Measurements from ENCODE around the gene PIP5KL1. TPM values are rescaled to one million over a fixed set of nuclear protein-coding genes. Genes with fewer than 3 reads are reported as not detected.

PIP5KL1 gene
- total and polyA plus RNA-seq, 2 of the 4 experiments (the other 2 are of a cell fraction): 0.36 to 3.6 TPM

GRCh38 chr9:127925959-127926905 is 4.3 kb downstream of the PIP5KL1 start:
- Histone ChIP-seq H2AK5ac (ENCODE audit: low read depth, low read length) (peak overlapping the region; percentile 74), H2BK20ac (ENCODE audit: low read depth, low read length) (no peak overlapping the region), H4K5ac (ENCODE audit: low read depth, low read length) (no peak overlapping the region), H3K23ac (ENCODE audit: low read depth, low read length) (no peak overlapping the region), H3K56ac (ENCODE audit: extremely low read depth, insufficient read depth, low read length) (no peak overlapping the region), H2BK5ac (ENCODE audit: low read depth, low read length, poor library complexity, severe bottlenecking) (no peak overlapping the region), H3K9me3 (ENCODE audit: control insufficient read depth, insufficient read depth, low read length) (no peaks in the 10 kb centered on the region), H3K36me3 (ENCODE audit: control insufficient read depth, insufficient read depth, low read length) (no peaks in the 10 kb centered on the region), H3K9me1 (ENCODE audit: insufficient read depth, low read length) (peaks cover 13% of the 10 kb centered on the region), H3K4ac (ENCODE audit: low read depth, low read length) (peak overlapping the region; percentile 44), H2AK9ac (replicated peaks; ENCODE audit: low read depth, low read length, poor library complexity) (peak overlapping the region; percentile 17), H3K14ac (replicated peaks; ENCODE audit: low read depth, low read length) (no peak overlapping the region), H4K8ac (ENCODE audit: low read depth in 2 of 2, low read length in 2 of 2) (peak overlapping the region in 1 of 2 experiments; percentile 40; a peak in 1 of 4 replicates), H3K4me1 (ENCODE audit: control insufficient read depth, insufficient read depth, low read length) (peaks cover 8% of the 10 kb centered on the region), H3K79me1 (ENCODE audit: low read depth in 1 of 2, low read length in 2 of 2) (0 out of 4 replicates have a peak, but pooled peaks cover 0 to 8% of the 10 kb centered on the region in 2 experiments), H3K27ac (ENCODE audit: insufficient read depth, low read length) (no peak overlapping the region), H2BK120ac (ENCODE audit: low read depth, low read length) (peak overlapping the region; percentile 28; the same call in 1 of the 2 replicates), H3K4me2 (ENCODE audit: low read depth, low read length) (no peak overlapping the region), H3K27me3 (ENCODE audit: control insufficient read depth, insufficient read depth, low read length) (no peaks in the 10 kb centered on the region), H3K18ac (ENCODE audit: low read depth, low read length) (no peak overlapping the region), H3K9ac (ENCODE audit: low read depth, low read length) (no peak overlapping the region), H4K20me1 (ENCODE audit: insufficient read depth, low read length) (peaks cover 10% of the 10 kb centered on the region), H2AFZ (replicated peaks; ENCODE audit: low read length, poor library complexity) (peak overlapping the region; percentile 87), H4K91ac (ENCODE audit: insufficient read depth, low read depth, low read length) (no peak overlapping the region), H3K4me3 (ENCODE audit: insufficient read depth, low read depth, low read length) (no peak overlapping the region), H2BK15ac (ENCODE audit: low read depth, low read length) (no peak overlapping the region)
- in situ Hi-C loops (cut with MboI; ENCODE audit: low sequenced_read_pairs): no loop called here
- CTCF ChIA-PET: interaction anchor here (1.3 to 1.4 kb wide), 2 partner anchors 37 to 192 kb away, joined by 3 read pairs; no protein-coding TSS in a partner anchor
- no peak for TF ChIP-seq MAFK (IDR thresholded peaks at IDR 0.05; ENCODE audit: low read depth, low read length)
- no peak for TF ChIP-seq BHLHE40 (IDR thresholded peaks at IDR 0.05; ENCODE audit: low read depth, low read length)
- TF ChIP-seq CHD1 (IDR thresholded peaks at IDR 0.05; ENCODE audit: low read depth, low read length): no peak
- no peak for TF ChIP-seq RCOR1 (IDR thresholded peaks at IDR 0.05; ENCODE audit: insufficient replicate concordance, low read length)
- no peak for TF ChIP-seq RFX5 (IDR thresholded peaks at IDR 0.05; ENCODE audit: low read depth, low read length)
- no peak for TF ChIP-seq RAD21 (IDR thresholded peaks at IDR 0.05; ENCODE audit: low read length)
- TF ChIP-seq CTCF (conservative IDR thresholded peaks at IDR 0.05; ENCODE audit: low read depth, low read length): no peak
- TF ChIP-seq POLR2A (IDR thresholded peaks at IDR 0.05; ENCODE audit: low read depth, low read length): no peak
- TF ChIP-seq NFE2L2 (IDR thresholded peaks at IDR 0.05; ENCODE audit: low read depth, low read length): no peak
- no peak for TF ChIP-seq MXI1 (IDR thresholded peaks at IDR 0.05; ENCODE audit: borderline replicate concordance, low read depth, low read length)
- TF ChIP-seq SMC3 (IDR thresholded peaks at IDR 0.05; ENCODE audit: low read depth, low read length): no peak
- TF ChIP-seq CEBPB (IDR thresholded peaks at IDR 0.05; ENCODE audit: low read depth, low read length): no peak
- TF ChIP-seq USF2 (IDR thresholded peaks at IDR 0.05; ENCODE audit: low read depth, low read length): no peak
- DNase-seq: no peak
- intact Hi-C loops (cut with micrococcal nuclease): loop anchor here (10.0 kb wide), 2 partner anchors 421 to 721 kb away; no protein-coding TSS in a partner anchor
- 66% methylated on average over 10 of the region's 14 CpGs; no CpG with 5 or more reads in 1 of the 2 experiments for WGBS, 2 experiments (ENCODE audit: extremely low coverage in 2 of 2, insufficient read length in 1 of 2)
- POLR2A ChIA-PET (ENCODE audit: unreplicated experiment): no interaction called here
- ATAC-seq (ENCODE audit: low read depth): no peak
- no TSS peak for BruUV-seq (replicated peaks)
- dilution Hi-C loops (cut with HindIII; ENCODE audit: low sequenced_read_pairs, unreplicated experiment): no loop called here

Measured in IMR-90 (cell line).